Activated T-cell treated with anti-CD3 and anti-CD28 coated beads, Interleukin-2, amount 50 U/mL, for 24 hours (primary cell): ENCODE results near the gene TSPAN16.
A peak's percentile ranks its signal among the peaks of the same experiment; 100 is the strongest.
"Not testable (repeated sequence)": the region's sequence is repeated elsewhere in the genome, so short reads cannot be mapped to it uniquely, and the experiment has no call there.

ENCODE experiments used
- DNase-seq: peaks from one replicate; pipeline ENCODE4 v3.0.0-alpha.2; 2020
- H3K27ac Mint-ChIP-seq: 2 replicates; pipeline ENCODE4 v1.8.0; 2020; ENCODE audit warnings: mild to moderate bottlenecking, mixed read lengths
- H3K27me3 Mint-ChIP-seq: 2 replicates; pipeline ENCODE4 v1.8.0; 2020; ENCODE audit warnings: mixed read lengths
- H3K36me3 Mint-ChIP-seq: 2 replicates; pipeline ENCODE4 v1.8.0; 2020; ENCODE audit warnings: low read depth, mixed read lengths
- H3K4me1 Mint-ChIP-seq: 2 replicates; pipeline ENCODE4 v1.8.0; 2020; ENCODE audit warnings: low read depth, mixed read lengths
- H3K4me3 Mint-ChIP-seq: 2 replicates; pipeline ENCODE4 v1.8.0; 2020; ENCODE audit warnings: mild to moderate bottlenecking, moderate library complexity, mixed read lengths
- H3K9me3 Mint-ChIP-seq: 2 replicates; pipeline ENCODE4 v1.8.0; 2020; ENCODE audit warnings: mixed read lengths

TSPAN16 gene

GRCh38 chr19:11321191-11322126 is 25.5 kb downstream of the TSPAN16 start:
- H3K27me3 Mint-ChIP-seq = peaks cover 24% of the 10 kb centered on the region
- H3K27ac Mint-ChIP-seq = no peak overlapping the region
- no peaks in the 10 kb centered on the region for H3K9me3 Mint-ChIP-seq
- H3K4me1 Mint-ChIP-seq = peaks cover 17% of the 10 kb centered on the region
- no peak for DNase-seq
- no peaks in the 10 kb centered on the region for H3K36me3 Mint-ChIP-seq
- no peak overlapping the region for H3K4me3 Mint-ChIP-seq

- DNase-seq = no peak
- H3K9me3 Mint-ChIP-seq = no peaks in the 10 kb centered on the region
- peaks cover 4% of the 10 kb centered on the region for H3K36me3 Mint-ChIP-seq
- H3K27ac Mint-ChIP-seq = no peak overlapping the region
- peaks cover 20% of the 10 kb centered on the region for H3K27me3 Mint-ChIP-seq
- H3K4me3 Mint-ChIP-seq = no peak overlapping the region
- H3K4me1 Mint-ChIP-seq = peaks cover 17% of the 10 kb centered on the region
These were observed 26.5 kb downstream of the TSPAN16 start for GRCh38 chr19:11322269-11323024.

- Mint-ChIP-seq H3K9me3 (no peaks in the 10 kb centered on the region), H3K4me3 (peak overlapping the region; percentile 39), H3K27ac (peak overlapping the region; percentile 83), H3K36me3 (peaks cover 4% of the 10 kb centered on the region), H3K27me3 (peaks cover 11% of the 10 kb centered on the region), H3K4me1 (peaks cover 17% of the 10 kb centered on the region)
- no peak for DNase-seq
These were observed 27.7 kb downstream of the TSPAN16 start for GRCh38 chr19:11323601-11324078.

DNA sequence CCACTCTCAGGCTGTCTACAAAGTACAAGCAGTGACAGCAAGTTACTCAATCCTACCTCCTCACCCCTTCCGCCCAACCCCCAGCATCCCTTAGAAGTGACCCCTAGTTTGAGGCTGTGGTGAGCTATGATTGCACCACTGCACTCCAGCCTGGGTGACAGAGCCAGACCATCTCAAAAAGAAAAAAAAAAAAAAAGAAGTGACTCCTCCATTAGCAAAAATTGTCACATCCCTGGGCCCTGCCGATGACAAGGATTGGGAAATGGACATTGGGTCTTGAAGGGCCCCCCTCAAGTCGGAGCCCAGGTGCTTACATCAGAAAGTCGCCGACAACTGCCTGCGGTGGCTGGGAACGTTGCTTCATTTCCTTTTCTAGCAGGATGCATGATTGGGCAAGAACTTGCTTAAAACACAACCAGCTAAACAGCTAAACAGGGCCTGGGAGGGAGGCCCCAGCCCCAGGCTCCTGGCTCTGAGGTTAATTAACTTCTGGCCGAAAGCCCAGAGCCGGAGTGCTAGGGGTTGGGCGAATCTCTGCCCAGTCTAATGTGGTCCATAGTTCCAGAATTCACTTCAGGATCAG is 28.2 kb downstream of the TSPAN16 start:
- peak overlapping the region; percentile 83 for H3K27ac Mint-ChIP-seq
- H3K36me3 Mint-ChIP-seq = peaks cover 4% of the 10 kb centered on the region
- no peaks in the 10 kb centered on the region for H3K9me3 Mint-ChIP-seq
- H3K4me1 Mint-ChIP-seq = peaks cover 17% of the 10 kb centered on the region
- H3K27me3 Mint-ChIP-seq = peaks cover 7% of the 10 kb centered on the region
- peak overlapping the region; percentile 39 for H3K4me3 Mint-ChIP-seq
- peak; percentile 54 for DNase-seq

GRCh38 chr19:11324748-11325389 is 28.9 kb downstream of the TSPAN16 start:
- H3K4me1 Mint-ChIP-seq = peaks cover 17% of the 10 kb centered on the region
- H3K27ac Mint-ChIP-seq = peak overlapping the region; percentile 83
- H3K36me3 Mint-ChIP-seq = peaks cover 4% of the 10 kb centered on the region
- no peaks in the 10 kb centered on the region for H3K9me3 Mint-ChIP-seq
- H3K4me3 Mint-ChIP-seq = no peak overlapping the region
- DNase-seq = no peak
- peaks cover 6% of the 10 kb centered on the region for H3K27me3 Mint-ChIP-seq

DNA sequence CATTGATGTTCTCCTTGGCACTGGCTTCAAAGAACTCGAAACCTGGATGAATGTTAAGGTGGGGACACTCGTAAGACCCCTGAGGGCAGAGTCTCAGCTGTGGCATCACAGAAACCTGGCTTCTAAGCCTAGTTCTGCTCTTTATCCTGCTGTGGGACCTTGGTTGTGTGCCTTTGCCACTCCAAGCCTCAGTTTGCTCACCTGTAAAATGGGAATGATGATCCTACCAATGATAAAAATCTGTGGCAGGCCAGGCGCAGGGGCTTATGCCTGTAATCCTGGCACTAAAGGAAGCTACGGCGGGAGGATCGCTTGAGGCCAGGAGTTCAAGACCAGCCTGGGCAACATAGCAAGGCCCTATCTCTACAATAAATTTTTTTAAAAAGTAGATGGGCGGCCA is 29.6 kb downstream of the TSPAN16 start:
- Mint-ChIP-seq H3K4me1 (peaks cover 17% of the 10 kb centered on the region), H3K27ac (no peak overlapping the region), H3K27me3 (peaks cover 6% of the 10 kb centered on the region), H3K36me3 (peaks cover 4% of the 10 kb centered on the region), H3K4me3 (no peak overlapping the region), H3K9me3 (no peaks in the 10 kb centered on the region)
- no peak for DNase-seq

GRCh38 chr19:11330127-11330526 is 34.2 kb downstream of the TSPAN16 start:
- Mint-ChIP-seq H3K4me1 (no peaks in the 10 kb centered on the region), H3K27ac (no peak overlapping the region), H3K27me3 (no peaks in the 10 kb centered on the region), H3K36me3 (peaks cover 22% of the 10 kb centered on the region), H3K4me3 (no peak overlapping the region), H3K9me3 (no peaks in the 10 kb centered on the region)
- no peak for DNase-seq

DNA sequence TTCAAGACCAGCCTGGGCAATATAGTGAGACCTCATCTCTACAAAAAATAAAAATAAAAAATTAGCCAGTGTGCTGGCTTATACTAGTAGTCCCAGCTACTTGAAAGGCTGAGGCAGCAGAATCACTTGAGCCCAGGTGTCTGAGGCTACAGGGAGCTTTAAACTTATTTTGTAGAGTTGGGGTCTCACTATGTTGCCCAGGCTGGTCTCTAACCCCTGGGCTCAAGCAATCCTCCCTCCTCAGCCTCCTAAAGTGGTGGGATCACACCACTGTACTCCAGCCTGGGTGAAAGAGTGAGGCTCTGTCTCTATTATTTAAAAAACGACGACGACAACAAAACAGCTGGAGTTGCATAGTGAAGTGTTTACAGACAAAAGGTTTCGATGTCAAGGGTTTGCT is 35.5 kb downstream of the TSPAN16 start:
- H3K36me3 Mint-ChIP-seq = peaks cover 36% of the 10 kb centered on the region
- no peaks in the 10 kb centered on the region for H3K9me3 Mint-ChIP-seq
- no peaks in the 10 kb centered on the region for H3K4me1 Mint-ChIP-seq
- no peaks in the 10 kb centered on the region for H3K27me3 Mint-ChIP-seq
- H3K27ac Mint-ChIP-seq = no peak overlapping the region
- no peak overlapping the region for H3K4me3 Mint-ChIP-seq
- DNase-seq = no peak

DNA sequence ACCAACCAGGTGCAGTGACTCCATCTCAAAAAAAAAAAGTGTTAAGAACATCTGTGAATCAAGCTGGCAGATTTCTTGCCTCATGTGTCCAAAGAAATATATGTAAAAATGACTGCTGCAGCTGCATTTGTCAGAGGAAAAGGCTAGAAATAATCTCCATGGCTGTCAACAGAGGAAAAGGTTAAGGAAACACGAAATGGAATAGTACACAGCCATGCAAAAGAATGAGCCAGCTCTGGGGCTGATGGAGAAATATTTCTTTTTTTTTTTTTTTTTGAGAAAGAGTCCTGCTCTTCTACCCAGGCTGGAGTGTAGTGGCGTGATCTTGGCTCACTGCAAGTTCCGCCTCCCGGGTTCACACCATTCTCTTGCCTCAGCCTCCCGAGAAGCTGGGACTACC is 36.9 kb downstream of the TSPAN16 start:
- Mint-ChIP-seq H3K27ac (no peak overlapping the region), H3K36me3 (peaks cover 37% of the 10 kb centered on the region), H3K27me3 (no peaks in the 10 kb centered on the region), H3K4me1 (peaks cover 8% of the 10 kb centered on the region), H3K9me3 (no peaks in the 10 kb centered on the region), H3K4me3 (no peak overlapping the region)
- DNase-seq = no peak

- peaks cover 16% of the 10 kb centered on the region for H3K4me1 Mint-ChIP-seq
- DNase-seq, H3K4me3 Mint-ChIP-seq, H3K27me3 Mint-ChIP-seq, H3K9me3 Mint-ChIP-seq, H3K27ac Mint-ChIP-seq: not testable (repeated sequence)
- peaks cover 37% of the 10 kb centered on the region for H3K36me3 Mint-ChIP-seq
These were observed 37.9 kb downstream of the TSPAN16 start for GRCh38 chr19:11333838-11334237.

DNA sequence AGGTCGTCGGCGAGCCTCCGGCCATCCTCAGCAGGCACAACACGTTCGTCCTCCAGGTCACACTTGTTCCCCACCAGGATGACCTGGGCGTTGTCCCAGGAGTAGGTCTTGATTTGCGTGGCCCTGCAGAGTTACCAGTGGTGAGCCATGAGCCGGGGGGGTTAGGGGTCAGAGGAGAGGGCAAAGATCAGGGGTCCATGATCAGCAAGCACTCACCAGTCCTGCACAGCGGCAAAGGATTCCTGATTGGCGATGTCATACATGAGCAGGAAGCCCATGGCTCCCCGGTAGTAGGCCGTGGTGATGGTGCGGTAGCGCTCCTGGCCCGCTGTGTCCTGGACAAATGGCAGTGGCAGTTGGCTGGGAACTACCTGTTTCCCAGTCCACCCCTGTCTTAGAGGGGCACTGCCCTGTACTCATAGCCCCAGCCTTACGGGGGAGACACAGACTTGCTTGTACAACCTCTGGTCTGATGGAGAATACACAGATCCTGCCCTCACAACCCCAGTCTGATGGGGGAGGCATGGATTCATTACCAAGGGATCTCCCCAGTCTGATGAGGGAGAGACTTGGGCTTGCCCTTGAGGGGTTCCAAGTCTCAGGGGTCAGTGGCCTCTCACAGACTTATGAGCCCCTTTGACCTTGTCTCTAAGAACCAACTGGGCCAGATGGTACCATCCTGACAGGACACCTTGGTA is 39.6 kb downstream of the TSPAN16 start:
- Mint-ChIP-seq H3K9me3 (no peaks in the 10 kb centered on the region), H3K36me3 (peaks cover 37% of the 10 kb centered on the region), H3K27ac (no peak overlapping the region), H3K4me1 (peaks cover 24% of the 10 kb centered on the region), H3K27me3 (no peaks in the 10 kb centered on the region), H3K4me3 (no peak overlapping the region)
- DNase-seq = no peak

- H3K4me1 Mint-ChIP-seq = peaks cover 24% of the 10 kb centered on the region
- DNase-seq = no peak
- no peaks in the 10 kb centered on the region for H3K9me3 Mint-ChIP-seq
- H3K36me3 Mint-ChIP-seq = peaks cover 37% of the 10 kb centered on the region
- H3K4me3 Mint-ChIP-seq = no peak overlapping the region
- no peaks in the 10 kb centered on the region for H3K27me3 Mint-ChIP-seq
- no peak overlapping the region for H3K27ac Mint-ChIP-seq
These were observed 41.1 kb downstream of the TSPAN16 start for GRCh38 chr19:11337080-11337479.

GRCh38 chr19:11338121-11338520 is 42.2 kb downstream of the TSPAN16 start:
- H3K27ac Mint-ChIP-seq = no peak overlapping the region
- no peaks in the 10 kb centered on the region for H3K27me3 Mint-ChIP-seq
- H3K36me3 Mint-ChIP-seq = peaks cover 38% of the 10 kb centered on the region
- no peaks in the 10 kb centered on the region for H3K9me3 Mint-ChIP-seq
- H3K4me1 Mint-ChIP-seq = peaks cover 24% of the 10 kb centered on the region
- H3K4me3 Mint-ChIP-seq = no peak overlapping the region
- no peak for DNase-seq
